HG02970 (cell line): ENCODE results near the gene PTPN7.
"Not testable (repeated sequence)": the region's sequence is repeated elsewhere in the genome, so short reads cannot be mapped to it uniquely, and the experiment has no call there.

Source experiments
- ATAC-seq: cut with Tn5 transposase; IDR thresholded peaks from one replicate; pipeline ENCODE4 v1.9.1; 2021; ENCODE audit warnings: mild to moderate bottlenecking, moderate library complexity, moderate number of reproducible peaks; ENCODE audit not compliant: unreplicated experiment, low FRiP score

Gene PTPN7

GRCh38 chr1:202154148-202154765 is 6.1 kb downstream of the PTPN7 start:
- ATAC-seq: no peak

DNA sequence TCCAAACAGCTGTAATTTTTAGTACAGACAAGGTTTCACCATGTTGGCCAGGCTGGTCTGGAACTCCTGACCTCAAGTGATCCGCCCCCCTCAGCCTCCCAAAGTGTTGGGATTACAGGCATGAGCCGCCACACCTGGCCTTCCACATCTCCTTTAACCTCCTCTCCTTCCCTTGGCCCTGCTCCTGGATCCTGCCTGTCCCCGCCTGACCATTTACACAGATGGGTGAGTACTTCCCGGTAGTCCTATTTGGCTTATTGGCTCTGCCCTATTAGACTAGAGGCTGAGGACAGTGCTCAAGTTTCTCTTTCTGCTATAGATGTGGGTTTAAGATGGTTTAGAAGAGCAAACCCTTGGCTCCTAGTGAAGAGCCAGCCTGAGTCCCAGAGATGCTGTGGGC is 7.1 kb downstream of the PTPN7 start:
- no peak for ATAC-seq

DNA sequence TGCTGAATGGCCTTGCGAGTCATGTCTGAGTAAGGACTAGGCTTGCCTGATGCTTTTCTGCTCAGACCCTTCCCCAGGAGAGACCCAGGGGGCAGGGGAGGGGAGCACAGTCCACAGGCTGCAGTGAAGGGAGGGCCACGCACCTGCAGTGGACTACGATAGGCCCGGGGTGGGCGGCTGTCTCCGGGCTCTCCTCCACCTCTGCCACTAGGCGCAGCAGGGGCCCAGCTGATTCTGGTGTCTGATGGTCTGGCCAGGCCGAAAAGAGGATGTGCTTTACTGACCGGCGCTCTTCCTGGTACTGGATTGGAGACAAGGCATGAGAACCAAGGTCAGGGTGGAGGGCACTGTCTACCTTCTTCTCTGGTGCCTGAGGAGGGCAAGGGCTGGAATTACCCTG is 8.0 kb downstream of the PTPN7 start:
- ATAC-seq: no peak

GRCh38 chr1:202151045-202151444 is 9.4 kb downstream of the PTPN7 start:
- no peak for ATAC-seq

DNA sequence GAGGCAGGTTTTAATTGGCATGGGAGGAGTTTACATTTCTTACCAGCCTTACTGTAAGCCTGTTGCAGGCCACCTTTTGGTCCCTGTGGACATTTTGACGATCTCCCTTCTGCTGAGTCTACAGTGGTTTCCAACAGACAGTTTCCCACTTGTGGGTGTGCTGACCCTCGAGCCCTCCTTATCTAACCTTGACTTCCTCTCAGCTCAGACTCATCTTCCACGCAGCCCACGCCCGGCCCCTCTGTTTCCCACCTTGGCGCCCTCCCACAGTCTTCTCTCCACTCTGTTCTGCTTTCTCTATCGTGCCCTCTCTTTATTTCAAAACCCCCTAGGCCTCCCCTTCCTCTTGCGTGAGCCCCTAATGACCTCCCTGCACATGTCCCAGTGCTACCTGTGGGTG is 9.8 kb downstream of the PTPN7 start:
- no peak for ATAC-seq

GRCh38 chr1:202150187-202150586 is 10.2 kb downstream of the PTPN7 start:
- ATAC-seq: no peak

GRCh38 chr1:202149566-202149965 is 10.8 kb downstream of the PTPN7 start:
- ATAC-seq: no peak

GRCh38 chr1:202148391-202148790 is 12.0 kb downstream of the PTPN7 start:
- ATAC-seq: no peak

DNA sequence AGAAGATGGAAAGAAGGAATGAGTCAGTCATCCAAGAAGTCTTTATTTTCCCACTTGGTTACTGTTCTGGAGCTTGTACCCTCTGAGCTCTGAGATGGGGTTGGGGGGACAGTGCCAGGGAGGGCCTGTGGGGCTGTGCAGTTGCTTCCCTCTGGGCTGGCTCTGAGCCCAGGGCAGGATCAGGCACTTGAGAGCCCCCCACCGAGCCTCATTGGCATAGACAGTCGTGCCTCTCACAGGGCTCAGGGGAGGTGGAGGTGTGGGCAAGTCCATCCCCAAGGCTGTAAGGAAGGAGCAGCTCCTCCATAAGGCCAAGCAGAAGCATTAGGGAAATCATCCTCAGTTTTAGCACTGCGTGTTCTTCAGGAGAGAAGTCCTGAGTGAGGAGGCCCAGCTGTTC is 13.4 kb downstream of the PTPN7 start:
- ATAC-seq: no peak

DNA sequence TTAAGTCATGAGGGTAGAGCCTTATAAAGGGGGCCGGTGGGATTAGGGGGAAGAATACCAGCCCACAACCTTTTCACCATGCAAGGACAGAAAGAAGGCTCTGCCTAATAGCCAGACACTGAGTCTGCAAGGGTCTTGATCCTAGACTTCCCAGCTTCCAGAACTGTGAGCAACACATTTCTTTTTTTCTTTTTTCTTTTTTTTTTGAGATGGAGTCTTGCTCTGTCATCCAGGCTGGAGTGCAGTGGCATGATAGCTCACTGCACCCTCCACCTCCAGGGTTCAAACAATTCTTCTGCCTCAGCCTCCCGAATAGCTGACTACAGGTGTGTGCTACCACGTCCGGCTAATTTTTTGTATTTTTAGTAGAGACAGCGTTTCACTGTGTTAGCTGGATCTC is 14.1 kb downstream of the PTPN7 start:
- ATAC-seq: no peak

DNA sequence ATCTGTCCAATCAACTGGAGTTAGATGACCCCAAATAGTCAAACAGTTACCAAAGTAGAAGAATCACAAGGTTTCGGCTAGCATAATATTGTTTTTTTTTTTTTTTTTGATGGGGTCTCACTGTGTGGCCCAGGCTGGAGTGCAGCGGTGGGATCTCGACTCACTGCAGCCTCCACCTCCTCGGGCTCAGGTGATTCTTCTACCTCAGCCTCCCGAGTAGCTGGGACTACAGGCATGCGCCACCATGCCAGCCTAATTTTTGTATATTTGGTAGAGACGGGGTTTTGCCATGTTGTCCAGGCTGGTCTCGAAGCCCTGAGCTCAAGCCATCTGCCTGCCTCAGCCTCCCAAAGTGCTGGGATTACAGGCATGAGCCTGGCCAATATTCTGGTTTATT is 14.7 kb downstream of the PTPN7 start:
- not testable (repeated sequence) for ATAC-seq

GRCh38 chr1:202145068-202145743 is 15.2 kb downstream of the PTPN7 start:
- ATAC-seq: no peak

GRCh38 chr1:202144402-202145067 is 15.9 kb downstream of the PTPN7 start, which contains the start of gene ARL8A:
TSS of gene ARL8A (minus strand) at chr1:202144737. CDS start at chr1:202144572, 165 bp downstream.
- peak; percentile 63 for ATAC-seq

DNA sequence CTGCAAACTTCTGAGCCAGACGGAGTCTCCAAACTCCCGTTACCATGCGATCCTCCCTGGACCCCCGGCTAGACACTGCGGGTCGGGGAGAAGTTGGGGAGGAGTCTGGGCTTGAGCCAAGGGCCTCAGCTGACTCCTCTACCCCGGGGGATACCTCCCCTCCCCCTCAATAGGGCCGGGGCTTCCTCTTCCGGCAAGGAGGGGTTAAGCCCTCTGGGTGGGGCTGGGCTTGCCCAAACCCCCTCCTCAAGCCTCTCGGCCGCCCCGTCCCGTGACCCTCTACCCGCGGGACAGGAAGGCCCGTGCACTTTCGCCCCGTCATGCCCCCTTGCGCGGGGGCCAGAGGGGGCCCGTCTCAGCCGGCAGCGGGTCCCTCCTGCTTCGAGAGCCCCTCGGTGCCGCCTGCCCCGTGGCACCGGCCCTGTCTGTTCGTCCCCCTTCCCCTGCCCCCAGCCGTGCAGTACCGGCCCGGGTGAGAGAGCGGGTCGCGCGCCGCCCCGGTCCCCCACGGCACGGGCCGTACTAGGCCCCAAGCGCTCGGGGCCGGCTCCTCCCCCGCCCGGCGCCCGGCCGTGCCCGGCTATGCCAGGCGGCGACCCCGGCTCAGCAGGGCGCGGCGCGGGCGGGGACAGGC is 16.5 kb downstream of the PTPN7 start:
- peak; percentile 42 for ATAC-seq

- peak; percentile 23 for ATAC-seq
Observed at GRCh38 chr1:202143011-202143767, 17.2 kb downstream of the PTPN7 start.

- ATAC-seq: not testable (repeated sequence)
Observed at GRCh38 chr1:202141468-202141867, 18.9 kb downstream of the PTPN7 start.

GRCh38 chr1:202140833-202141232 is 19.6 kb downstream of the PTPN7 start:
- ATAC-seq: no peak

GRCh38 chr1:202135221-202135721 is 25.1 kb downstream of the PTPN7 start:
- ATAC-seq: no peak

- no peak for ATAC-seq
Observed at GRCh38 chr1:202134645-202135172, 25.7 kb downstream of the PTPN7 start.

- ATAC-seq: no peak
Observed at GRCh38 chr1:202133989-202134388, 26.4 kb downstream of the PTPN7 start.
